ENCODE results near the gene MBD1. TPM values are rescaled to one million over a fixed set of nuclear protein-coding genes. Genes with fewer than 3 reads are reported as not detected.

Gene MBD1
- total and polyA plus RNA-seq, 2 of the 13 experiments (the other 11 are each of a cell fraction or from before 2014, with no cell fraction given): 25.5 to 28.6 TPM

GRCh38 chr18:50287441-50288347 is 6.4 kb upstream of the MBD1 start, which contains the start of gene CXXC1 (continued):
- TF ChIP-seq CEBPB (IDR thresholded peaks at IDR 0.05; ENCODE audit: borderline replicate concordance, low read depth, low read length): peak; percentile 82
- TF ChIP-seq ZNF3 (CRISPR knock-in tag; IDR thresholded peaks at IDR 0.05): no peak
- TF ChIP-seq ZNF547 (CRISPR knock-in tag; IDR thresholded peaks at IDR 0.05): peak; percentile 91
- TF ChIP-seq ZNF451 (CRISPR knock-in tag; IDR thresholded peaks at IDR 0.05): no peak
- peak; percentile 77 for TF ChIP-seq ZNF687 (CRISPR knock-in tag; IDR thresholded peaks at IDR 0.05)
- peak; percentile 17; the same call in 1 of the 2 replicates for TF ChIP-seq ZNF770 (CRISPR knock-in tag; IDR thresholded peaks at IDR 0.05)
- peak; percentile 52; the same call in 1 of the 2 replicates for TF ChIP-seq ZNF777 (CRISPR knock-in tag; IDR thresholded peaks at IDR 0.05)
- peak; percentile 77; the same call in 1 of the 2 replicates for TF ChIP-seq RFX5 (IDR thresholded peaks at IDR 0.05; ENCODE audit: low read depth, low read length)
- peak; percentile 66 for TF ChIP-seq ZNF407 (CRISPR knock-in tag; IDR thresholded peaks at IDR 0.05; ENCODE audit: not compliant biosample characterization)
- TF ChIP-seq TP53 (CRISPR knock-in tag; conservative IDR thresholded peaks at IDR 0.05): peak; percentile 60; the same call in 1 of the 2 replicates
- peak; percentile 88 for TF ChIP-seq ATF1 (CRISPR knock-in tag; IDR thresholded peaks at IDR 0.05)
- TF ChIP-seq RORA (CRISPR knock-in tag; IDR thresholded peaks at IDR 0.05): no peak
- TF ChIP-seq TBX3 (IDR thresholded peaks at IDR 0.05; ENCODE audit: borderline replicate concordance): peak; percentile 61
- no peak for TF ChIP-seq ZNF678 (CRISPR knock-in tag; IDR thresholded peaks at IDR 0.05)
- TF ChIP-seq ELF3 (CRISPR knock-in tag; IDR thresholded peaks at IDR 0.05): peak; percentile 97

Measured in HepG2 (cell line).